ENCODE results near the gene NEMP1.

- TF ChIP-seq CTCF (IDR thresholded peaks at IDR 0.05; ENCODE audit: poor library complexity, severe bottlenecking) (no peak), EZH2 (IDR thresholded peaks at IDR 0.05; ENCODE audit: borderline replicate concordance, insufficient read depth, low read length, poor library complexity, severe bottlenecking) (no peak), POLR2AphosphoS5 (IDR thresholded peaks at IDR 0.05) (no peak)
Measured at GRCh38 chr12:57107456-57108155, 29.0 kb upstream of the NEMP1 start.
